Astrocyte (in vitro differentiated cells and primary cell): ENCODE results near the gene SLC17A2.

Source experiments
- EZH2 ChIP-seq: IDR thresholded peaks from 2 replicates; pipeline ENCODE4 v1.6.1; 2012; ENCODE audit warnings: mild to moderate bottlenecking, low read length, inconsistent platforms; ENCODE audit not compliant: insufficient read depth
- TF ChIP-seq, protein P1 (sequence below): IDR thresholded peaks from 2 replicates; pipeline ENCODE4 v1.5.1; 2011; ENCODE audit warnings: low read depth, mild to moderate bottlenecking, inconsistent platforms, low read length, moderate library complexity; ENCODE audit not compliant: insufficient read depth

DNA sequence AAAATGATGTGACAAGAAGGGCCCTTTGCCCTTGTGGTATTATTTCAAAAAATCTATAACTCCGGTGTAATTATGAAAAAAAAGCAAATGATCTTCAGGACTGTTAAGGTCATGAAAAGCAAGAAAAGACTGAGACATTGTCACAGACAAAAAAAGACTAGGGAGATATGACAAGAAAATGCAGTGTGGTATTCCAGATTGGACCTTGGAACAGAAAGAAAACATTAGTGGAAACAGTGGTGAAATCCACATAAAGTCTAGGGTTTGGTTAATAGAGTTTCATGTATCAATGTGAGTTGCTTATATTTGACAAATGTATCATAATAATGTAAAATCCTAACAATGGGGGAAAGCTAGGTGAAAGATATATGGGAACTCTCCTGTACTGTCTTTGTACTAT is 29.6 kb downstream of the SLC17A2 start:
- TF ChIP-seq, protein P1, sequence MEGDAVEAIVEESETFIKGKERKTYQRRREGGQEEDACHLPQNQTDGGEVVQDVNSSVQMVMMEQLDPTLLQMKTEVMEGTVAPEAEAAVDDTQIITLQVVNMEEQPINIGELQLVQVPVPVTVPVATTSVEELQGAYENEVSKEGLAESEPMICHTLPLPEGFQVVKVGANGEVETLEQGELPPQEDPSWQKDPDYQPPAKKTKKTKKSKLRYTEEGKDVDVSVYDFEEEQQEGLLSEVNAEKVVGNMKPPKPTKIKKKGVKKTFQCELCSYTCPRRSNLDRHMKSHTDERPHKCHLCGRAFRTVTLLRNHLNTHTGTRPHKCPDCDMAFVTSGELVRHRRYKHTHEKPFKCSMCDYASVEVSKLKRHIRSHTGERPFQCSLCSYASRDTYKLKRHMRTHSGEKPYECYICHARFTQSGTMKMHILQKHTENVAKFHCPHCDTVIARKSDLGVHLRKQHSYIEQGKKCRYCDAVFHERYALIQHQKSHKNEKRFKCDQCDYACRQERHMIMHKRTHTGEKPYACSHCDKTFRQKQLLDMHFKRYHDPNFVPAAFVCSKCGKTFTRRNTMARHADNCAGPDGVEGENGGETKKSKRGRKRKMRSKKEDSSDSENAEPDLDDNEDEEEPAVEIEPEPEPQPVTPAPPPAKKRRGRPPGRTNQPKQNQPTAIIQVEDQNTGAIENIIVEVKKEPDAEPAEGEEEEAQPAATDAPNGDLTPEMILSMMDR: no peak
- TF ChIP-seq EZH2: no peak
